GM18526 (cell line): ENCODE results near the gene TRMT10A.
A peak's percentile ranks its signal among the peaks of the same experiment; 100 is the strongest.

Experiments used
- POLR2A ChIP-seq: IDR thresholded peaks from 3 replicates; pipeline ENCODE4 v1.6.1; 2011; ENCODE audit not compliant: insufficient read length; ENCODE audit errors: extremely low read depth

TRMT10A gene

GRCh38 chr4:99563310-99564186 lies at the start of gene TRMT10A:
TSS of gene TRMT10A (minus strand) at chr4:99564039. CDS start at chr4:99559338, 4,701 bp downstream.
- peak; percentile 55 for TF ChIP-seq POLR2A

DNA sequence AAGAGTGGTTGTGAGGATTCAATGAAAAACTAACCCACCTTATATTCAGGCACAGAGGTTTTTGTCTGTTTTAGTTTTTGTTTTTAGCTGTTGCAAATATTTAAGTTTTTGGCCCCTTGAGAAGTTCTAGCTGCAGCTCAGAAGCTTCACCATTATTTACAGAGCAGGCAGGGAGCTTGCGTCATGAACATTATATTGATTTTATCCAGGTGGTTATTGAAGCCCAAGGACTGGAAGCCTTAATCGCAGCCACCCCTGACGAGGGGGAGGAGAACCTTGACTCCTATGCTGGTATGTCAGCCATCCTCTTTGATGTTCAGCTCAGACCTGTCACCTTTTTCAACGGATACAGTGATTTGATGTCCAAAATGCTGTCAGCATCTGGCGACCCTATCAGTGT lies 48.9 kb upstream of the TRMT10A start:
- TF ChIP-seq POLR2A: no peak

DNA sequence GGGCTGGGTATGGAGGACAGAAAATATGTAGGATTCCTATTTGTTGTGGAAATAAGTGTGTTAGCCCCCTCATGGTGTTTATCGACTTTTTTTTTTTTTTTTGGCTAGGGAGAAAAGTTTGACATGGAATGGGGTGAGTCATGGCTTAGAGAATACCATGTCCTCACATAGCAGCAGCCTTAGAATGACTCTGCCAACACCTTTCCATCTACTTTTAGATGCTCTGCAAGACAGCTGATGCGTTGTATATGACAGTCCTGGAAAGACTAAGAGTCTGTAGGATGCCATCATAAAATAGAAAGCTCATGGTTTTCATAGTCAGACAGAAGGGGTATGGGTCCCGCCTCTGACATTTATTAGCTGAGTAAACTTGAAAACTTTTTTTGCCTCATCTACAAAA lies 48.4 kb upstream of the TRMT10A start:
- no peak for TF ChIP-seq POLR2A

GRCh38 chr4:99610605-99611175 lies 46.9 kb upstream of the TRMT10A start:
- no peak for TF ChIP-seq POLR2A

DNA sequence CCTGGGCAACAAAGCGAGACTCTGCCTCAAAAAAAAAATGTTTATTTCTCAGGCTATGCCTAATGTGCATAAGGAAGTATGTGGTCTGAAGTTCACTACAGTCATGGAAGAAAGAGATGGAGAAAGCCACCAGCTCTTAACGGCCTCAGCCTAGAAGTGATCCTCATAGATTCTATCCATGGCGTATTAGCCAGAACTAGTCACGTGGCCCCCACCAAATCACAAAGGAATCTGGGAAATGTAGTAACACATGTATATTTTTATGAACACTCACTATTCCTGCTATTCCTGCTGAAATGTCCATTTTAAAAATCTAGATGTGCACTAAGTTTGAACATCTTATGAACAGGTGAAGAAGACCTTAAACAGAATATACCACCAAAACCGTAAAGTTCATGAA lies 44.6 kb upstream of the TRMT10A start:
- no peak for TF ChIP-seq POLR2A

DNA sequence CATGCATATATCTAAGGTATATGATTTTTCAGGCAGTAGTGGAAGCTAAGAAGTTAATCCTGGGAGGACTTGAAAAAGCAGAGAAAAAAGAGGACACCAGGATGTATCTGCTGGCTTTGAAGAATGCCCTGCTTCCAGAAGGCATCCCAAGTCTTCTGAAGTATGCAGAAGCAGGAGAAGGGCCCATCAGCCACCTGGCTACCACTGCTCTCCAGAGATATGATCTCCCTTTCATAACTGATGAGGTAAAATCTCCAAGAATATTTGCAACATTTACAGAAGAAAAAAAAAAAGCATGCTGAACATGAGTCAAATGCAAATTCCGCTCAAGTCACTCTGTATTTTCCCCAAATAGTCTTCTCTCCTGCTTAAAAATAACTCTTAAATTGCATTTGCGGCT lies 42.9 kb upstream of the TRMT10A start:
- TF ChIP-seq POLR2A: no peak

GRCh38 chr4:99594818-99595217 lies 31.0 kb upstream of the TRMT10A start:
- TF ChIP-seq POLR2A: no peak

GRCh38 chr4:99593781-99594641 lies 30.2 kb upstream of the TRMT10A start:
- TF ChIP-seq POLR2A: no peak

DNA sequence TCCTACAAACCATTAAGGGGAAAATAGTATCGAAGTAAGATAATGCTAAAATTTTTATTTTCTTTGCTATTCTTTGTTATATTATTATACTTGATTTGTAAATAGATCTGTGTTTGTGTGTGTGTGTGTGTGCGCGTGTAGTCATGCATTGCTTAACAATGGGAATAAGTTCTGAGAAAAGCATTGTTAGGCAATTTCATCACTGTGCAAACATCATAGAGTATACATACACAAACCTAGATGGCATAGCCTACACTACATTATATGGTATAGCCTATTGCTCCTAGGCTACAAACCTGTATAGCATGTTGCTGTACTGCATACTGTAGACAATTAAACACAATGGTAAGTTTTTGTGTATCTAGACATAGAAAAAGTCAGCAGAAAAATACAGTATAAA lies 27.9 kb upstream of the TRMT10A start:
- no peak for TF ChIP-seq POLR2A

DNA sequence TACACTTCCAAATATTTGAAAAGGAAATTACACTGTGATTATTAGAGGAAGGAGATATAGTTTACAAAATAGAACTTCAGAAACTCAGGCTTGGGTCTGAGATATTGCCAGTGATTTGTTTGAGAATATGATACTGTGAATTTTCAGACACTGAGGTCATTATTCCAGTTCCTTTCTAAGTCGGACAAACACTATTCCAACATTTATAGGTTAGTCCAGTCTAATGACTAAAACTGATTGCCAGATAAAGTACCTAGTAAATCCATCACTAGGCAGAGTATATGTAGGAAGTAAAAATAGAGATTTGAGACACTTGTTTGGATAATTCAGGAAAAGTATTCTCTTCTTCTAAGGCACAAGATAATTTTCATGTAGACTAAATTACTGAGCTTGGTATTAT lies 24.0 kb upstream of the TRMT10A start:
- TF ChIP-seq POLR2A: no peak

DNA sequence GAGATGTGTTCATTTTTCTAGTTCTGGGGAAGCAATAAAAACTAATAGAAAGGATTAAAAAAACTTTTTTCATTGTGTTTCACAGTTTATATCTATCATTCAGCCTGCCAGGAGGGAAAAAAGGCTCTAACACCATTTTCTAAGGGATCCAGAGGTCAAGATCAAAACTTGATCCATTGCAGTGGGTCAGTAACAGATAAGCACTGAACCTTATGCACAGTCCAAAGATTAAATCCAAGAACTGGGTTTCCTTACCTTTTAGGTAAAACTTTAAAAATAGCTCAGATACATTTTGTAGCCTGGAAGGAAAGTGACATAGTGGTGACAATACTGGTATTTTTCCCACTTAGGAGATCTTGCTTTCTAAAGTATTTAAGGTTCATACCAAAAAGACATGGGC lies 23.5 kb upstream of the TRMT10A start:
- no peak for TF ChIP-seq POLR2A

DNA sequence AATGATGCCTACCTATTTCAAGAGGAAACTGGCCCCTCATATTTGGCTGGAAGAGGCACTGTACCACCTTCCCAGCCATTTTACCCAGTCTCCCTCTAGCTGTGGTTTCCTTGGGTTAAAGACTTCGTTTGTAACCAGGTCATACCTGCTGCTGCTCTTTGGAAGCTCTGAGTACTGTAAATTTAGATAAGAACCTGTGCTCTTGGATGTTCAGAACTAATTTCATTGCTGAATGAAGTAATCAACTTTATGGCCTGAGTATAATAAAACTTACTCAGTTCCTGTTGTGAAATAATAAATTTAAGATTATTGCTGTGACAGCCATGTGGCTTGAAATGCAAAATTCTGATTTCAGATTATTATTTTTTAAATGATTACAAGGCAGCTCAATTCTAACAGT lies 23.0 kb upstream of the TRMT10A start:
- no peak for TF ChIP-seq POLR2A

GRCh38 chr4:99586322-99586721 lies 22.5 kb upstream of the TRMT10A start:
- TF ChIP-seq POLR2A: no peak

DNA sequence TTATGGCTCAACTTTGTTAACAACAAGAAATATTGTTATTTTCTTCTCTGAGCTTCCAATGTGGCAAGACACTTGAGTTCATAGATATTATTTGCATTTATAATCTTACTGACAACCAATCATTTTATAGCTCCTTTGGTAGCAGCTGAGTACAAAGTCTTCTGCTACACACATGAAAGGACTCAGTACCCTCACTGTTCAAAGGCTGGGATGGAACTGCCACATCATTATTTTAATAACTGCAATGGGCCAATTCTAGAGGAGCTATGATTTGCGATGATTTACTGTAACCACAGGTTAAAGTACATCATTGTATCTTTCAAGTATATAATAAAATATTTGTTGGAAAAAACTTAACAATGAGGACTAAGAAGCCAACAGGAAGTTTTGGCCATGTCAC lies 21.7 kb upstream of the TRMT10A start:
- no peak for TF ChIP-seq POLR2A

GRCh38 chr4:99578714-99579113 lies 14.9 kb upstream of the TRMT10A start:
- no peak for TF ChIP-seq POLR2A

DNA sequence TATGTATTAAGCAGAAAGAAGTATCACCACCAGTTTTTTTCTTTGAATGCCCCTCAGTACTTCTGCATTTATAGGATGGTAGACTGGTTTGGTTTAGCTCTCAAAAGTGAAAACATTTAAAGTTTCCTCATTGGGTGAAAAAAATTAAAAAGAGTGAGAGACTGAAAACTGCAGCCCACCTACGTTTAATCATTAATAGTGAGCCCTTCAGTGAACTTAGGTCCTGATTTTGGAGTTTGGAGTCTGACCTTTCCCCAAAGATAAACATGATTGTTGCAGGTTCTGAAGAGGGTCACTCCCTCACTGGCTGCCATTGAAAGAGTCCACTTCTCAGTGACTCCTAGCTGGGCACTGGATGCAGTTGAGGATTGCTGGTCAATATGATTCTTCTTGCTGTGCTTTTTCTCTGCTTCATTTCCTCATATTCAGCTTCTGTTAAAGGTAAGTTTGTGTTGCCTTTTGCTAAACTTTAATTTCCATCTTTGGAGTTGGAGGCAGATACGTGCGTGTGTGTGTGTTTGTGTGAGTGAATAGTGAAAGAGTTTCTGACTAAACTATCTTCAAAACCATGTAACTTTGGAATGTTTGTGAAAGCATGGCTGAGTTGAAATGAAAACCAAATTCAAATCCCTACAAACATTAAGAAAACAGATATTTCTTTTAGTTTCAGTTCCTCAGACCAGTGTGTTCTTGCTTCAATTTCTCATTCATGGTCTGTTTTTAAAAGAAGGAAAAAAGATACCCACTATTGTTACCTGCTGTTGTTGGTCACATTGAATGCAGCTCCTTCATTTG lies 10.9 kb upstream of the TRMT10A start, which contains the start of gene MTTP:
TSS of gene MTTP (plus strand) at position 295 of the 795 bp plus-strand sequence. CDS start at position 381, 86 bp downstream.
- TF ChIP-seq POLR2A: no peak
